NB4 (cell line): ENCODE results near the gene ST6GALNAC2.
"Not testable (repeated sequence)": the region's sequence is repeated elsewhere in the genome, so short reads cannot be mapped to it uniquely, and the experiment has no call there.

Source experiments
- DNase-seq: peaks from one replicate; pipeline ENCODE4 v3.0.0; 2010; ENCODE audit warnings: low read depth
- H3K4me3 ChIP-seq: one replicate; pipeline ENCODE4 v1.5.1; 2011; ENCODE audit warnings: mild to moderate bottlenecking, low read depth, low read length, moderate library complexity
- MAX ChIP-seq: IDR thresholded peaks from 2 replicates; pipeline ENCODE4 v1.6.1; 2011; ENCODE audit warnings: low read depth, low read length
- MYC ChIP-seq: IDR thresholded peaks from 2 replicates; pipeline ENCODE4 v1.6.1; 2011; ENCODE audit warnings: low read depth, low read length
- POLR2A ChIP-seq: IDR thresholded peaks from 2 replicates; pipeline ENCODE4 v1.6.1; 2011; ENCODE audit warnings: mild to moderate bottlenecking; ENCODE audit not compliant: insufficient read length; ENCODE audit errors: extremely low read depth
- TF ChIP-seq, protein P1 (sequence below): IDR thresholded peaks from one replicate; pipeline ENCODE4 v1.5.1; 2012; ENCODE audit warnings: low read depth, low read length

Gene ST6GALNAC2

GRCh38 chr17:76527430-76528111, 58.1 kb downstream of the ST6GALNAC2 start:
- no peak for DNase-seq
- no peak overlapping the region for H3K4me3 ChIP-seq
- TF ChIP-seq MYC = no peak
- TF ChIP-seq, protein P1, sequence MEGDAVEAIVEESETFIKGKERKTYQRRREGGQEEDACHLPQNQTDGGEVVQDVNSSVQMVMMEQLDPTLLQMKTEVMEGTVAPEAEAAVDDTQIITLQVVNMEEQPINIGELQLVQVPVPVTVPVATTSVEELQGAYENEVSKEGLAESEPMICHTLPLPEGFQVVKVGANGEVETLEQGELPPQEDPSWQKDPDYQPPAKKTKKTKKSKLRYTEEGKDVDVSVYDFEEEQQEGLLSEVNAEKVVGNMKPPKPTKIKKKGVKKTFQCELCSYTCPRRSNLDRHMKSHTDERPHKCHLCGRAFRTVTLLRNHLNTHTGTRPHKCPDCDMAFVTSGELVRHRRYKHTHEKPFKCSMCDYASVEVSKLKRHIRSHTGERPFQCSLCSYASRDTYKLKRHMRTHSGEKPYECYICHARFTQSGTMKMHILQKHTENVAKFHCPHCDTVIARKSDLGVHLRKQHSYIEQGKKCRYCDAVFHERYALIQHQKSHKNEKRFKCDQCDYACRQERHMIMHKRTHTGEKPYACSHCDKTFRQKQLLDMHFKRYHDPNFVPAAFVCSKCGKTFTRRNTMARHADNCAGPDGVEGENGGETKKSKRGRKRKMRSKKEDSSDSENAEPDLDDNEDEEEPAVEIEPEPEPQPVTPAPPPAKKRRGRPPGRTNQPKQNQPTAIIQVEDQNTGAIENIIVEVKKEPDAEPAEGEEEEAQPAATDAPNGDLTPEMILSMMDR = no peak
- no peak for TF ChIP-seq MAX
- TF ChIP-seq POLR2A = no peak

DNA sequence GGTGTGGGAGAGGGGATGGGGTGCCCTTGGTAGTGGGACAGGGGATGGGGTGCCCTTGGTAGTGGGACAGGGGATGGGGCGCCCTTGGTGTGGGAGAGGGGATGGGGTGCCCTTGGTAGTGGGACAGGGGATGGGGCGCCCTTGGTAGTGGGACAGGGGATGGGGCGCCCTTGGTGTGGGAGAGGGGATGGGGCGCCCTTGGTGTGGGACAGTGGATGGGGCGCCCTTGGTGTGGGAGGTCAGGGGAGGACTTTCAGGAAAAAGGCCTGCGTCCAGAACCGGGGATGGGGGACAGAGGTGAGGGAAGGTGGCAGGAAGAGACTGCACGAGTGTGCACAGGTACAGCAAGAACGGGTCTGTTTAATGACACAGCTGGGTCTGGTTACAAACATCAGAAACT, 58.6 kb downstream of the ST6GALNAC2 start:
- H3K4me3 ChIP-seq = not testable (repeated sequence)

DNA sequence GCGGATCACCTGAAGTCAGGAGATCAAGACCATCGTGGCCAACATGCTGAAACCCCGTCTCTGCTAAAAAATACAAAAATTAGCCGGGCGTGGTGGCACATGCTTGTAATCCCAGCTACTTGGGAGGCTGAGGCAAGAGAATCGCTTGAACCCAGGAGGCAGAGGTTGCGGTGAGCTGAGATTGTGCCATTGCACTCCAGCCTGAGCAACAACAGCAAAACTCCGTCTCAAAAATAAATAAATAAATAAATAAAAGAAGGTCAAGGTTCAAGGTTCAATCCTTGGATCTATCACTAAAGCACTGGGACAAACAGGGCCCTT, 60.2 kb downstream of the ST6GALNAC2 start:
- not testable (repeated sequence) for DNase-seq

More for the DNA sequence above, 58.6 kb downstream of the ST6GALNAC2 start:
- not testable (repeated sequence) for DNase-seq

GRCh38 chr17:76524598-76525512, 60.8 kb downstream of the ST6GALNAC2 start:
- no peak overlapping the region for H3K4me3 ChIP-seq

More for the DNA sequence above, 60.2 kb downstream of the ST6GALNAC2 start:
- H3K4me3 ChIP-seq = not testable (repeated sequence)

GRCh38 chr17:76523084-76524037, 62.3 kb downstream of the ST6GALNAC2 start:
- TF ChIP-seq POLR2A (no peak), MYC (peak; percentile 46; the same call in 1 of the 2 replicates), MAX (no peak)
- TF ChIP-seq, protein P1 = peak; percentile 94
- DNase-seq = peak; percentile 77
- H3K4me3 ChIP-seq = no peak overlapping the region

More at GRCh38 chr17:76524598-76525512, 60.8 kb downstream of the ST6GALNAC2 start:
- peak; percentile 66 for DNase-seq
- TF ChIP-seq MAX (no peak), MYC (no peak), POLR2A (no peak)
- TF ChIP-seq, protein P1 = no peak

DNA sequence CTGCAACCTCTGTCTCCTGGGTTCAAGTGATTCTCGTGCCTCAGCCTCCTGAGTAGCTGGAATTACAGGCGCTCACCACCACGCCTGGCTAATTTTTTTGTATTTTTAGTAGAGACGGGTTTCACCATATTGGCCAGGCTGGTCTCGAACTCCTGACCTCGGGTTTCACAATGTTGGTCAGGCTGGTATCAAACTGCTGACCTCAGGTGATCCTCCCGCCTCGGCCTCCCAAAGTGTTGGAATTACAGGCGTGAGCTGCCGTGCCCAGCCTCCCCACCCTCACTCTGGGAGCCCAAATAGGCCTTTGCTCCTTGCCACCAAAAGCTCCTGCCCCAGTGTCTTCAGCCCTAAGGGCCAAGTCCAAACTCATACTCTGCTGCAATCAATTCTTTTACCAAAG, 64.0 kb downstream of the ST6GALNAC2 start:
- not testable (repeated sequence) for H3K4me3 ChIP-seq, DNase-seq

DNA sequence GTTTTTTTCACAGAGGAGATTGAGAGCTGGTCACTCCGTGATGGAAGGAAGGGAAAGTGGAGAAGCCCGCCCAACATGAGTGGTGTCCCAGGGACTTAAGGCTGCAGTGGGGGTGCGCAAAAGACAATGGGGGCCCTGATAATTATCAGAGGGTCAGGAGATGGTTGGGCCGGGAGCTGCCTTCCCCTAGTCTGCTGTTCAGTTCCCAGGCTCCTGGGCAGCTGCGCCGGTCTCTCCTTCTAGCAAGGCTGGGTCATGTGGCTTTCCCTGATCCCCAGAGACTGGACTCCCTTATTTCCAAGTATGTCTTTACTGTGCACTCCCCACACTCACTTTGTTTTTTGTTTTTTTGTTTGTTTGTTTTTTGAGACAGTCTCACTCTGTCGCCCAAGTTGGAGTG, 64.4 kb downstream of the ST6GALNAC2 start:
- H3K4me3 ChIP-seq = no peak overlapping the region
- no peak for DNase-seq
- TF ChIP-seq, protein P1 = no peak
- TF ChIP-seq MYC = no peak
- TF ChIP-seq POLR2A = no peak
- TF ChIP-seq MAX = no peak
